Endothelial cell (in vitro differentiated cells): ENCODE results near the gene CST3. TPM values are rescaled to one million over a fixed set of nuclear protein-coding genes. Genes with fewer than 3 reads are reported as not detected.

ENCODE experiments used
- DNase-seq: peaks from one replicate; pipeline ENCODE4 v3.0.0; 2021; ENCODE audit warnings: low spot score
- H3K27ac Mint-ChIP-seq: one replicate; pipeline ENCODE4 v1.8.0; 2021; ENCODE audit warnings: mixed read lengths, inconsistent platforms; ENCODE audit not compliant: unreplicated experiment
- H3K27me3 Mint-ChIP-seq: one replicate; pipeline ENCODE4 v1.8.0; 2021; ENCODE audit warnings: mild to moderate bottlenecking, moderate library complexity, mixed read lengths, inconsistent platforms; ENCODE audit not compliant: unreplicated experiment
- H3K36me3 Mint-ChIP-seq: one replicate; pipeline ENCODE4 v1.8.0; 2021; ENCODE audit warnings: mild to moderate bottlenecking, low read depth, mixed read lengths, inconsistent platforms; ENCODE audit not compliant: unreplicated experiment
- H3K4me1 Mint-ChIP-seq: one replicate; pipeline ENCODE4 v1.8.0; 2021; ENCODE audit warnings: mild to moderate bottlenecking, mixed read lengths, inconsistent platforms; ENCODE audit not compliant: unreplicated experiment
- H3K4me3 Mint-ChIP-seq: one replicate; pipeline ENCODE4 v1.8.0; 2021; ENCODE audit warnings: mild to moderate bottlenecking, mixed read lengths, inconsistent platforms; ENCODE audit not compliant: unreplicated experiment
- H3K9me3 Mint-ChIP-seq: one replicate; pipeline ENCODE4 v1.8.0; 2021; ENCODE audit warnings: mixed read lengths, inconsistent platforms; ENCODE audit not compliant: unreplicated experiment
- CTCF ChIP-seq: fragments of 200-600 bp; sonication (generic); IDR thresholded peaks from one replicate; pipeline ENCODE4 v1.5.0; 2021; ENCODE audit warnings: antibody characterized with exemption; ENCODE audit not compliant: unreplicated experiment
- total RNA-seq: library from RNA; stranded (reverse); fragmentation: NEBNext Ultra II Directional; extraction: Animal tissue kit (Norgen Biotek cat#: 25700); gene quantifications from one replicate; pipeline ENCODE4 v1.2.1, GENCODE V29; 2021; ENCODE audit not compliant: unreplicated experiment

Gene CST3
- total RNA-seq, 1 donor from 2014 or later, result 40.6 TPM

- TF ChIP-seq CTCF, result no peak
- no peaks in the 10 kb centered on the region for H3K36me3 Mint-ChIP-seq
- no peak overlapping the region for H3K4me3 Mint-ChIP-seq
- H3K9me3 Mint-ChIP-seq, result no peaks in the 10 kb centered on the region
- peaks cover 3% of the 10 kb centered on the region for H3K4me1 Mint-ChIP-seq
- no peak for DNase-seq
- peaks cover 4% of the 10 kb centered on the region for H3K27me3 Mint-ChIP-seq
- H3K27ac Mint-ChIP-seq, result no peak overlapping the region
Measured at GRCh38 chr20:23654000-23654399, 16.2 kb upstream of the CST3 start.

- Mint-ChIP-seq H3K27me3 (peaks cover 4% of the 10 kb centered on the region), H3K4me3 (no peak overlapping the region), H3K36me3 (no peaks in the 10 kb centered on the region), H3K27ac (no peak overlapping the region), H3K9me3 (no peaks in the 10 kb centered on the region), H3K4me1 (peaks cover 2% of the 10 kb centered on the region)
- DNase-seq, result no peak
- TF ChIP-seq CTCF, result no peak
Measured at GRCh38 chr20:23653400-23653938, 15.7 kb upstream of the CST3 start.

- no peak overlapping the region for H3K27ac Mint-ChIP-seq
- no peaks in the 10 kb centered on the region for H3K9me3 Mint-ChIP-seq
- no peaks in the 10 kb centered on the region for H3K4me1 Mint-ChIP-seq
- no peak for TF ChIP-seq CTCF
- no peak for DNase-seq
- no peak overlapping the region for H3K4me3 Mint-ChIP-seq
- peaks cover 4% of the 10 kb centered on the region for H3K27me3 Mint-ChIP-seq
- H3K36me3 Mint-ChIP-seq, result no peaks in the 10 kb centered on the region
Measured at GRCh38 chr20:23652926-23653325, 15.2 kb upstream of the CST3 start.

GRCh38 chr20:23652371-23652770 is 14.6 kb upstream of the CST3 start:
- Mint-ChIP-seq H3K4me3 (no peak overlapping the region), H3K9me3 (no peaks in the 10 kb centered on the region), H3K27ac (no peak overlapping the region), H3K36me3 (no peaks in the 10 kb centered on the region), H3K27me3 (peaks cover 4% of the 10 kb centered on the region), H3K4me1 (no peaks in the 10 kb centered on the region)
- DNase-seq, result no peak
- TF ChIP-seq CTCF, result no peak

GRCh38 chr20:23651117-23651516 is 13.4 kb upstream of the CST3 start:
- Mint-ChIP-seq H3K27ac (no peak overlapping the region), H3K27me3 (peaks cover 4% of the 10 kb centered on the region), H3K36me3 (no peaks in the 10 kb centered on the region), H3K4me1 (no peaks in the 10 kb centered on the region), H3K4me3 (no peak overlapping the region), H3K9me3 (no peaks in the 10 kb centered on the region)
- TF ChIP-seq CTCF, result no peak
- no peak for DNase-seq
